Fibroblast of pulmonary artery (primary cell): Measurements from ENCODE around the gene QSOX2.

Experiments
- DNase-seq: peaks from one replicate; pipeline ENCODE4 v3.0.0-alpha.2; 2010; ENCODE audit warnings: low read depth
- H3K4me3 ChIP-seq: replicated peaks from 2 replicates; pipeline ENCODE4 v1.5.1; 2011; ENCODE audit warnings: low read depth, mild to moderate bottlenecking, control low read depth, low read length, moderate library complexity
- TF ChIP-seq, protein P1 (sequence below): IDR thresholded peaks from 2 replicates; pipeline ENCODE4 v1.5.1; 2011; ENCODE audit warnings: mild to moderate bottlenecking, control low read depth, low read length, inconsistent platforms; ENCODE audit errors: missing control alignments

The QSOX2 gene

DNA sequence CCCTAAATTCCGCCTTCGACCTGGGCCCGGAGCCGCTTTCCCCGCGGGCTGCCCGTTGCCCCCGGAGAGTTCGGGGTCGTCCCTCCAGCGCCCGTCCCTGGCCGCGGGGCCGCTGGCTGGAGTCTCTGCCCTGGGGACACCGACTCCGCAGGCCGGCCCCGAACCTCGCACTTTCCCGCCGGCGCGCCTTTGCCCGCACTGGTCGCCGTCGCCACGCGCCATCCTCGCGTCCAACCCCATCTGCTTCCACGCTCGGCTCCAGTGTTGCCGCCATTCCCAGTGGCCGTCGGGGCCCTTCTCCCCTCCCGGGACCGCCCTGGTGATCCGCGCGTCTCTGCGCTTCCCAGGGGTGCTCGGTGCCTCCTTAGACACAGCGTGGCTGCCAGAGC, 51.7 kb downstream of the QSOX2 start:
- DNase-seq: no peak
- TF ChIP-seq, protein P1, sequence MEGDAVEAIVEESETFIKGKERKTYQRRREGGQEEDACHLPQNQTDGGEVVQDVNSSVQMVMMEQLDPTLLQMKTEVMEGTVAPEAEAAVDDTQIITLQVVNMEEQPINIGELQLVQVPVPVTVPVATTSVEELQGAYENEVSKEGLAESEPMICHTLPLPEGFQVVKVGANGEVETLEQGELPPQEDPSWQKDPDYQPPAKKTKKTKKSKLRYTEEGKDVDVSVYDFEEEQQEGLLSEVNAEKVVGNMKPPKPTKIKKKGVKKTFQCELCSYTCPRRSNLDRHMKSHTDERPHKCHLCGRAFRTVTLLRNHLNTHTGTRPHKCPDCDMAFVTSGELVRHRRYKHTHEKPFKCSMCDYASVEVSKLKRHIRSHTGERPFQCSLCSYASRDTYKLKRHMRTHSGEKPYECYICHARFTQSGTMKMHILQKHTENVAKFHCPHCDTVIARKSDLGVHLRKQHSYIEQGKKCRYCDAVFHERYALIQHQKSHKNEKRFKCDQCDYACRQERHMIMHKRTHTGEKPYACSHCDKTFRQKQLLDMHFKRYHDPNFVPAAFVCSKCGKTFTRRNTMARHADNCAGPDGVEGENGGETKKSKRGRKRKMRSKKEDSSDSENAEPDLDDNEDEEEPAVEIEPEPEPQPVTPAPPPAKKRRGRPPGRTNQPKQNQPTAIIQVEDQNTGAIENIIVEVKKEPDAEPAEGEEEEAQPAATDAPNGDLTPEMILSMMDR: no peak
- H3K4me3 ChIP-seq: no peak overlapping the region

DNA sequence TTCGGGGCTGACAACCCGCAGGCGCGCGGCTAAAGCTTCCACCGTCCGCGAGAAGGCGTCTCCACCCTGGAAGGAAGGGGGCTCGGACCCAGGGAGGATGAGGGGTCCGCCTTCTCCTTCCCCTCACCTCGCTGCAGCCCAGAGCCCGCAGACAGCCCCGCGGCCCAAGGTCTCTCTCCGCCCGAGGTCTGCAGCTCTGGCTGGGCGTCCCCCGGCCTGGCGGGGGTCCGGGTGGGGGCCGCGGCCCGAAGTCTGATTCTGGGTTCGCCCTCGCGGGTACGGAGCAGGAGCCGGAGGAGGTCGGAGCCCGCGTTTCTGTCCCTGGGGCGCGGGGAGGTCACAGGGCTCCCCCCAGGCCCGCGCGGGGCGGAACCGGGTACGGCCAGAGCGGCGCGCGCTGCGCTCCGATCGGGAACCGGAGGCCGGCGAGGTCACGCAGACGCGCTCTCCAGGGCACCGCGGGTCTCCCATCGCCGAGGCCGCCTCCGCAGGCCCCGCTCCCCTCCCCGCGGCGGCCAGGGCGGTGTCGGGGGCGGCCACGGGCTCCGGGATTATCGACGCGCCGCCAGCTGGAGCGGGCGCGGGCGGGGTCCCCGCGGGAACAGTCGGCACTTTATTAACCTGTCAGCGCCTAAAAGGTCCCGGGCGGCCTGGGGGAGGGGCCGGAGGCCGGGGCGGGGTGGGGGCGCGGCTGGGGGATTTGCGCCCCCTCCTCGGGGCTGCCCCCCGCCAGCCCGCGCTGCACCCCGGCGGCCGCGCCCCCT, 52.3 kb downstream of the QSOX2 start:
- TF ChIP-seq, protein P1: no peak
- no peak overlapping the region for H3K4me3 ChIP-seq
- no peak for DNase-seq

DNA sequence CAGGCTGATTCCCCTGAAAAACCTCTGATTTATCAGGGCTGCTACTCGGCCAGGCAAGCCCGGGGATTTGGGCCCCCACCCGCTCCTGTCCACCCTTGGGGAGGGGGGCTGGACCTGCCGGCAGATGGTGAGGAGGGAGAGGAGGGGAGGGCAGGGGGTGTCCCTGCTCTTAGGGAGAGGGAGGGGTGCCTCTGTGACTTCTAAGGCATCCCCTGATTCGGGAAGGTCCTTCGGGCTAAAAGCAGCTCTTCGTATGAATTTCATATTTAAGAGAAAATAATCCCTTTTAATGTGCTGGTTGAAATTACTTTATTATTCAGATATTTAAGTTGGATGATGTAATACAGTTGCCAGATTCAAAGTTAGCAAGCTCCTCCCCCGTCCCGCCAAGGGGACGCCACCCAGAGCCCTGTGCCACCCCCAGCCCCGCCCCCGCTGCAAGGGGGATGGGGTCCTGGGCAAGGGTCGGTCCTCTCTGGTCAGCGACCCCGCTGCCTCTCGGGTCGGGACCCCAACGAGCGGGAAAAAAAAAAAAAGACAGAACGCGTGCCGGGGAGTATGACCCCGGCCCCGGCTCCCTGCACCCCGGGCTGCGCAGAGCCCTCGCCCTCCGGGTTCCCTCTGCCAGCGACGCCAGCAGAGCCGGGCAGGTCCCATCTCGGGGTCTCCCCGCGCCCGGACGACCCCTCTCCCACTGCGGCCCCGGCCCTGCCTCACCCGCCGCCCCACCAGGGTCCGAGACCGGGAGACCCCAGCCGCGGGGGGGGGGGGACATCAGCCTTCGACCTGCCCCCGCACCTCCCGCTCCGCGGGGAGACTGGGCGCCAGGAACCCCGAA, 53.1 kb downstream of the QSOX2 start:
- TF ChIP-seq, protein P1: no peak
- no peak overlapping the region for H3K4me3 ChIP-seq
- no peak for DNase-seq

DNA sequence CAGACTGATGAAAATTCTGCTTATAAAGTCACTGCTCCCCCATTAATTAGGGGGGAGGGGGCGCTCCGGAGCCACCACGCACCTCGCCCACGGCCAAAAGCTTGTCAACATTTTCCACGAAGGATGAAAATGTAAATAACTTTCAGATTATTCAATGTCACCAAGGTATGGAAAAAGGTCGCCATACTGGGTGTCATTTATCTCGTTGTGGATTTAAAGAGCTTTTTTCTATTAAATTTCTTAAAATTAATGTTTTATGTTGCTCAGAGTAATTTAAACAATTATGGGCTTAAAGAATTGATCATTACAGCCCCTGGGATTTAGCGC, 53.7 kb downstream of the QSOX2 start:
- no peak for DNase-seq
- H3K4me3 ChIP-seq: no peak overlapping the region
- TF ChIP-seq, protein P1: no peak

DNA sequence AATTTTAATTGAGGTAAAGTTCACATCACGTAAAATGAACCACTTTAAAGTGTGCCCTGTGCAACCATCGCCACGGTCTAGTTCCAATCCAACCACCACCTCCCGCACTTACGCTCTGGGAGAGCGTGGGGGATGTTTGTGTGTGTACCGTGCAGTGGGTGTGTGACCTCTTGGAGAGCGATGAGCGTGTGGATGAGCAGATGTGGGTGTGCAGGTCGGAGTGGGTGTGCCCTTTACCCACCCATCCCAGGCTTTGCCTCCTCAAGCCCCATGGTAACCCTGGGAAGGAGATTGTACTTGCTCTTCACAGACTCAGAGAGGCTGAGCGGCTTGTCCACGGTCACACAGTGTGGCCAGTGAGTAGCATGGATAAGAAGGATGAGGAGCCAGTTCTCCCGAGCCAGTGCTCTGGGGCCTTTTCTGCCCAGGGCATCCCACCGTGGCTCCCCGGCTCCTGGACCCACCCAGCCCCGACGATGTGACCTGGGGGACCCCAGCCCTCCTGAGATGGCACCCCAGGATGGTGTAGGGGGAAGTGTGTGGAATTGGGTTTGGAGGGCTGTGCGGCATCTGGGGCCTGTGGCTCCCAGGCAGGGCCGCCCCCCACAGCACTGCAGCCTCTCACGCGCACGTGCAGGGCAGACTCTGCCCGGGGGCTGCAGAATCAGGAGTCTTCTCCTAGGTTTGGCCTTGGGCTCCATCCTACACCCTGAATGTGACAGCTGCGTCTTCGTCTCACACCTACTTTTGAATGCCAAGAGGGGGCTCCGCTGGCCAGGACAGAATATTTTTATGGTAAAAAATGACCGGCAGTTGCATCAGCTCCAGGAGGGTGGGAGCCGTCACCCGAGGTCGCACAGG, 54.3 kb downstream of the QSOX2 start:
- no peak for DNase-seq
- H3K4me3 ChIP-seq: no peak overlapping the region
- TF ChIP-seq, protein P1: no peak

DNA sequence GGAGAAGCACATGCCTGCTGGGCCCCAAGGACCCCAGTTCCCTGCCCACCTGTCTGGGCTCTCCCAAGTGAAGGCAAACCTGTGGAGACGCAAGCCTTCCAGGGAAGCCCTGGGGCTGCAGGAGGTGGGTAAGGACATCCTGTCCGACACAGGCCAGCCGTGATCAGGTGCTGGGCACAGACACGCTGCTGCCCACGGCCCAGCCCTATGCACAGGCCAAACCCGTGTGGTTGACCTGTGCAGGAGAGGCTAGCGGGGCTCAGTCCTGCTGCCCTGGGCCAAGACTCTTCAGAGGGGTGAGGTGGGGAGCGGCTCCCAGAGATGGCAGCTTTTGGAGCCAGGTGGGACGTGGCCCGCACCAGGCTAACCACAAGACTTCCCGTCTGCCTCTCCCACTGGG, 55.0 kb downstream of the QSOX2 start:
- no peak overlapping the region for H3K4me3 ChIP-seq
- TF ChIP-seq, protein P1: no peak
- no peak for DNase-seq
